A549 (cell line): ENCODE measurements around the gene NAT8.
"Not testable (repeated sequence)": the region's sequence is repeated elsewhere in the genome, so short reads cannot be mapped to it uniquely, and the experiment has no call there.

Experiments
- BCL3 ChIP-seq: fragments of >200 bp; sonication (Bioruptor Twin); formaldehyde crosslinking; IDR thresholded peaks from 3 replicates; pipeline ENCODE4 v1.6.1; 2016
- EP300 ChIP-seq, 2 experiments: fragments of >200 bp; sonication (Bioruptor Twin); formaldehyde crosslinking; IDR thresholded peaks; 2 replicates in 1 of 2; 3 replicates in 1 of 2; pipeline ENCODE4 v1.6.1; 2016 to 2017
- HDAC2 ChIP-seq: fragments of 200-600 bp; sonication (generic); IDR thresholded peaks from 2 replicates; pipeline ENCODE4 v1.6.1; 2016
- JUN ChIP-seq, 2 experiments: fragments of >200 bp; sonication (Bioruptor Twin); formaldehyde crosslinking; IDR thresholded peaks; 2 replicates in 1 of 2; 3 replicates in 1 of 2; pipeline ENCODE4 v1.6.1; 2016 to 2017
- KDM5A ChIP-seq: fragments of 200-600 bp; sonication (generic); IDR thresholded peaks from 2 replicates; pipeline ENCODE4 v1.6.1; 2016; ENCODE audit warnings: antibody characterized with exemption, mild to moderate bottlenecking
- PHF8 ChIP-seq: fragments of 200-600 bp; sonication (generic); IDR thresholded peaks from 2 replicates; pipeline ENCODE4 v1.6.1; 2016; ENCODE audit warnings: low read depth, mild to moderate bottlenecking, antibody characterized with exemption, moderate library complexity, borderline replicate concordance
- POLR2A ChIP-seq: IDR thresholded peaks from 2 replicates; pipeline ENCODE4 v1.6.1; 2012; ENCODE audit warnings: mild to moderate bottlenecking, low read length
- TF ChIP-seq, protein P1 (sequence below): fragments of >200 bp; sonication (Bioruptor Twin); formaldehyde crosslinking; IDR thresholded peaks from 3 replicates; pipeline ENCODE4 v1.5.1; 2016

GRCh38 chr2:73678008-73678407 is 35.8 kb upstream of the NAT8 start:
- not testable (repeated sequence) for TF ChIP-seq HDAC2; PHF8; JUN (IDR thresholded peaks at IDR 0.05); BCL3; POLR2A; EP300 (IDR thresholded peaks at IDR 0.05); KDM5A
- TF ChIP-seq, protein P1, sequence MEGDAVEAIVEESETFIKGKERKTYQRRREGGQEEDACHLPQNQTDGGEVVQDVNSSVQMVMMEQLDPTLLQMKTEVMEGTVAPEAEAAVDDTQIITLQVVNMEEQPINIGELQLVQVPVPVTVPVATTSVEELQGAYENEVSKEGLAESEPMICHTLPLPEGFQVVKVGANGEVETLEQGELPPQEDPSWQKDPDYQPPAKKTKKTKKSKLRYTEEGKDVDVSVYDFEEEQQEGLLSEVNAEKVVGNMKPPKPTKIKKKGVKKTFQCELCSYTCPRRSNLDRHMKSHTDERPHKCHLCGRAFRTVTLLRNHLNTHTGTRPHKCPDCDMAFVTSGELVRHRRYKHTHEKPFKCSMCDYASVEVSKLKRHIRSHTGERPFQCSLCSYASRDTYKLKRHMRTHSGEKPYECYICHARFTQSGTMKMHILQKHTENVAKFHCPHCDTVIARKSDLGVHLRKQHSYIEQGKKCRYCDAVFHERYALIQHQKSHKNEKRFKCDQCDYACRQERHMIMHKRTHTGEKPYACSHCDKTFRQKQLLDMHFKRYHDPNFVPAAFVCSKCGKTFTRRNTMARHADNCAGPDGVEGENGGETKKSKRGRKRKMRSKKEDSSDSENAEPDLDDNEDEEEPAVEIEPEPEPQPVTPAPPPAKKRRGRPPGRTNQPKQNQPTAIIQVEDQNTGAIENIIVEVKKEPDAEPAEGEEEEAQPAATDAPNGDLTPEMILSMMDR, result not testable (repeated sequence)
